ENCODE data around the gene CEACAM16. TPM values are rescaled to one million over a fixed set of nuclear protein-coding genes. Genes with fewer than 3 reads are reported as not detected.

CEACAM16 gene
- total RNA-seq, 8 experiments from 2014 or later = 0.19 TPM; not detected in 7

DNA sequence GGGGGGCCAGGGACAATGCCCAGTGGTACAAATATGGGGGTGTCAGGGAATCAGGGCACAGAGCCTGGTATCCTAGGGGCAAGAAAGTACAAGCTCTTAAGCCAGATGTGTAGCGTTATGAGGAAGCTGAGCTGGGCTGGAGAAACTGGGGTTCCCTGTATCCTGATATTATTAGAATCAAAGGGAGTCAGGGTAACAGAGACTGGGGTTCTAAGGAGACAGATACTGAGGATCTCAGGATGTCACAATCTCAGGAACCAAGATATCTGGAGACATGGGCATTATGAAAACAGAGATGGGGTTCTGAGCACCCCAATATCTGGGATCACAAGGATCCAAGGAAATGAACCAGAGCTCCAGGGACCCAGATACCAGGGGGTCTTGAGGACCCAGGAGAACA, 50.3 kb downstream of the CEACAM16 start:
- Histone ChIP-seq H3K4me1 (replicated peaks in 1 of 2) (peaks cover 10 to 19% of the 10 kb centered on the region in 2 donors), H3K4me3 (peak overlapping the region in 4 of 5 donors; percentile 40 to 59 (median 49)), H3K27ac (no peak overlapping the region)
- in situ Hi-C loops (cut with MboI; ENCODE audit: low pct_unique_long_range_greater_than_20kb in 2 of 9, low sequenced_read_pairs in 9 of 9, unreplicated experiment in 9 of 9) = no loop called here
- WGBS, 10 experiments = no CpG with 5 or more reads among the region's 1 CpG
- no peak for ATAC-seq (replicated peaks in 6 of 8)

DNA sequence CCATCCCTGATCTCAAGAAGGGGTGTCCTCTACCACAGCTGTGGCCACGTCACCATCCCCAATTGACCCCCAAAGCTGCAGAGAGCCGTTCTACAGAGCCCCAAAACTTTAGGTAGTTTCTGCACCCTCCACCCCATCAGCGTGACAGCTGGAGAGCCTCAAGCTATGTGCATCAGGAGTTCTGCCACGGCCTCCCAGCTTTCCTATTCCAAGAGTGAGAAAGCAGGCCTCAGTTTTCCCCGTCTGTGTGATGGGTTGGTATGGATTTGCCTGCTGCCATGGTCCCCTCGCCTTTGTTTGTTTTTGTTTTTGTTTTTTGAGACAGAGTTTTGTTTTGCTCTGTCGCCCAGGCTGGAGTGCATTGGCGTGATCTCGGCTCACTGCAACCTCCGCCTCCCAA, 51.0 kb downstream of the CEACAM16 start:
- in situ Hi-C loops (cut with MboI; ENCODE audit: low pct_unique_long_range_greater_than_20kb in 2 of 9, low sequenced_read_pairs in 9 of 9, unreplicated experiment in 9 of 9) = no loop called here
- H3K4me1 ChIP-seq (replicated peaks in 1 of 2) = peaks cover 17 to 26% of the 10 kb centered on the region in 2 donors
- H3K4me3 ChIP-seq = no peak overlapping the region
- no peak for ATAC-seq (replicated peaks in 6 of 8)
- 56 to 100% (median 90%) methylated on average over 1 to 7 of the region's 10 CpGs; no CpG with 5 or more reads in 4 of the 10 experiments for WGBS, 10 experiments
- no peak overlapping the region for H3K27ac ChIP-seq

DNA sequence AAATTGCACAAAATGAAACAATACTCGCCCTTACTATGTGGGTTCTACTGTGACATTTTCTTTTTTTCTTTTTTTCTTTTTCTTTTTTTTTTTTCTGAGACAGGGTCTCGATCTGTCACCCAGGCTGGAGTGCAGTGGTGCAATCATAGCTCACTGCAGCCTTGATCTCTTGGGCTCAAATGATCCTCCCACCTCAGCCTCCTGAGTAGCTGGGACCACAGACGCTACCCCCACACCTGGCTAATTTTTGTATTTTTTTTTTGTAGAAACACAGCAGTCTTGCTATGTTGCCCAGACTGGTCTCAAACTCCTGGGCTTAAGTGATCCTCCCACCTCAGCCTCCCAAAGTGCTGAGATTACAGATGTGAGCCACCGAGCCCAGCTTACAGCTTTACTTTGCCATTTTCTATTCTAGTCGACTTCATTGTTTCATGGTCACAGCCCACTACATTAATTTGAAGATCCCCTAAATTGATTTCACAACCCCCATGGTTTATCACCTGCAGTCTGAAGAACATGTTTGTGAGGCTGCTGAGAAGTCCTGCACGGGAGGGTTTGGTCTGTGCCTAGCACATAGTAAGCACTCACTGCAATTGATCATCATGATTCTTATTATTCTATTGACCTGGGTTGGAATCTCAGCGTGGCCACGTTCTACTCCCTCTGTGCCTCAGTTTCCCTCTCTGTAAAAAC, 53.3 kb downstream of the CEACAM16 start:
- H3K4me1 ChIP-seq (replicated peaks in 1 of 2) = peaks cover 22 to 28% of the 10 kb centered on the region in 2 donors
- ATAC-seq (replicated peaks in 6 of 8) = no peak
- H3K27ac ChIP-seq = no peak overlapping the region
- no peak overlapping the region for H3K4me3 ChIP-seq
- in situ Hi-C loops (cut with MboI; ENCODE audit: low pct_unique_long_range_greater_than_20kb in 2 of 9, low sequenced_read_pairs in 9 of 9, unreplicated experiment in 9 of 9) = no loop called here
- WGBS, 10 experiments = 55 to 95% (median 81%) methylated on average over 1 to 7 of the region's 8 CpGs; no CpG with 5 or more reads in 1 of the 10 experiments

DNA sequence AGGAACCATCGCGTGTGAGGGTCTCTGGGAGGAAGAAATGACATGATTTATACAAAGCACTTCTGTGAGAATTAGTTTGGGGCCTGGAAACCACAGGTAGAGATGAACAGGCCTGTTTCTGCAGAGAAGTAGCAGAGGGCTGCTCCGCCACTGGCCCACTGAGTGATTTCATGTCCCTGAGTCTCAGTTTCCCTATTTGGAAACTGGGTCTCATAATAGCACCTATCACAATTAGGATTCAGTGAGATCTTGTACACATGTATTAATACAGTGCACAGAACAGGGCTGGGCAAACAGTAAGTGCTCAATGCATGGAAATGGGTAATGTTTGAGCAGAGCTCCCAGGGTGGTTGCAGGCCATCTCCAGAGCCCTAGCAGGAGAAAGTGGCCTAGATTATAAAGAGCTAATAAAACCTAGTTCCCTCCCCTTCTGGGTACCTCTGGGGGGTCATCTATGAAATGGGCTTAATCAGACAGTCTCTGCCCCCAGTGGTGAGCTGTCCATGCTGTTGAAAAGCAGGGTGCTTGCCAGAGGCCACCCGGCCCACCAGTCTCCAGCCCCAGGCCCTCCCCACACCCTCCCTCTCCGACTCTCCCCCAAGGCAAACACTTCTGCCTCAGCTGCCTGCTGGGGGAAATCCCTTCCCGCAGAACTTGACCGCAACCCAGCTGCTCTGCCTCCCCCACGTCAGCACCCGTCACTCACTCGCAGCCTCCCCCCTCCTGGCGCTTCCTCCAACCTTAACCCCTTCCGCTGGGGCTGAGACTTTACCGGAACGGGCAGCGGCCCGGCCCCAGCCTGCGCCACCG, 54.1 kb downstream of the CEACAM16 start:
- in situ Hi-C loops (cut with MboI; ENCODE audit: low pct_unique_long_range_greater_than_20kb in 2 of 9, low sequenced_read_pairs in 9 of 9, unreplicated experiment in 9 of 9) = no loop called here
- ATAC-seq (replicated peaks in 6 of 8) = peak; percentile 11 to 64 (median 30)
- no peak overlapping the region for H3K27ac ChIP-seq
- peak overlapping the region in 3 of 5 donors; percentile 17 to 34 (median 20) for H3K4me3 ChIP-seq
- 70 to 100% (median 90%) methylated on average over 1 to 2 of the region's 18 CpGs; no CpG with 5 or more reads in 3 of the 10 experiments for WGBS, 10 experiments
- H3K4me1 ChIP-seq (replicated peaks in 1 of 2) = peaks cover 22 to 29% of the 10 kb centered on the region in 2 donors

DNA sequence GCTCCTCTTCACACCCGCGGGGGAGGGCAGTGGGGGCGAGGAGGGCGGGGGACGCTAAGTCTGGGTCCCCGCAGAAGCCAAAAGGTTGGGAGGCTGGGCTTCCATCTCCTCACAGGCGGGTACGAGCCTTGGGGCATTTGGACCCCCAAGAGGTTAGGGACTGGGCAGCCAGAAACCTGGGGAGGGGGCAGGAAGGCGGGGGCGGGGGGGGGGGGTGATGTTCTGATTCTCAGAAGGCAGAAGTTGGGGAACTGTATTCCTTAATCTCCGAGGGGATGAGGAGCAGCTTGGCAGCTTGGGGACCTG, 54.6 kb downstream of the CEACAM16 start:
- in situ Hi-C loops (cut with MboI; ENCODE audit: low pct_unique_long_range_greater_than_20kb in 2 of 9, low sequenced_read_pairs in 9 of 9, unreplicated experiment in 9 of 9) = no loop called here
- H3K27ac ChIP-seq = no peak overlapping the region
- WGBS, 10 experiments = 0% methylated on average over 1 of the region's 11 CpGs; no CpG with 5 or more reads in 9 of the 10 experiments
- no peak for ATAC-seq (replicated peaks in 6 of 8)
- H3K4me1 ChIP-seq (replicated peaks in 1 of 2) = peaks cover 24 to 33% of the 10 kb centered on the region in 2 donors
- peak overlapping the region in 3 of 5 donors; percentile 17 to 34 (median 20) for H3K4me3 ChIP-seq

DNA sequence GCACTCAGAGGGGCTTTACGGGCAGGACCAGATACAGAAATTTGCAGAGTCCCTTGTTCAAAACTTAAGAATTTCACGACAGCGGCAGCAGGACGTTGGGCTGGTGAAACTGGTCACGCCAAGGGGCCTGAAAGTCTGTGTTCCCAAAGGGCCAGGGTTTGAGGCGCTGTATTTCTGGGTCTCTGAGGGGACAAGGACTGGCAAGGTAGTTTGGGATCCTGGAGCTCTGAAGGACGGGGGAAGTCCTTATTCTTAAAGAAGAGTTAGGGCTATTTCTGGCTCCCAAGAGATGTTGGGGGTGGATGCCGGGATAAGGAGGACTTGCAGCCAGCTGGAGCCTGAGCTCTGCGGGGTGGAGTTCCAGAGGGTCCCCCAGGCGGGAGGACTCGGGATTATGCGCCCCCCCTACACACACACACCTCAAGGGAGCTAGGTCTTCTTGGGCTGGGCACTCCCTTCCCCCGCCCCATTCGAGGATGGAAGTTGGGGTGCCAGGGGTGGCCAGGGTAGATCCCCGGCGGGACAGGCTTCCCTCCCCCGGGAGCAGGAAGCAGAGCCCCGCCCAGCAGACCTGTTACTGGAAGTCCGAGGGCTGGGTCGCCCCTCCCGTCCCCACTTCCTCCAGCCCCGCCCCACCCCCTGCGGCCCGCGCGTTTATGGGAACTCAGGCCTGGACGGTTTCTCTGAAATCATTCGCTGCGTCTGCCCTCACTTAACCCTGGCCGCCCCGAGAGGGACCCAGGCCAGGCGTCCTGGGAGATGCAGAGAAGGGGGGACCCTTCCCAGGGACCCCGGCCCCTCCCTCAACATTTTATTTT, 55.2 kb downstream of the CEACAM16 start:
- Histone ChIP-seq H3K4me3 (peak overlapping the region in 3 of 5 donors; percentile 8 to 34 (median 17)), H3K4me1 (replicated peaks in 1 of 2) (peaks cover 26 to 35% of the 10 kb centered on the region in 2 donors), H3K27ac (no peak overlapping the region)
- WGBS, 10 experiments = 0 to 37% (median 15%) methylated on average over 2 to 7 of the region's 33 CpGs; no CpG with 5 or more reads in 6 of the 10 experiments
- ATAC-seq (replicated peaks in 6 of 8) = peak; percentile 3 to 46 (median 14)
- in situ Hi-C loops (cut with MboI; ENCODE audit: low pct_unique_long_range_greater_than_20kb in 2 of 9, low sequenced_read_pairs in 9 of 9, unreplicated experiment in 9 of 9) = no loop called here

DNA sequence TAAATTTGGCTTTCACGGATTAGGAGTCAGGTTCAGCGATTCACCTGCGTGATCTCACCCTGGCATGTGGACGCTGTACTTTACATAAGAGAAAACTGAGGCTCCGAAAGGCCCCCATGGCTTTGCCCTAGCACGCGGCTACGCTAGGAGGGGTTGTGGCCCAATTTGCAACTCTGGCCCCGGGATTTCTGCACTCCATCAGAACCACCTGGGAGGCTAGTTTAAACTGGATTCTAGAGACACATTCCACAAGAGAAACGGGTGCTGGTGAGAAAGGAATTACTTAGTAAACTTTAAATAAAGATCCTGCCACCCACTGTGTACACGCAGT, 55.8 kb downstream of the CEACAM16 start:
- 23 to 57% (median 50%) methylated on average over 2 to 8 of the region's 11 CpGs; no CpG with 5 or more reads in 5 of the 10 experiments for WGBS, 10 experiments
- peaks cover 26 to 35% of the 10 kb centered on the region in 2 donors for H3K4me1 ChIP-seq (replicated peaks in 1 of 2)
- peak in 1 of 8 experiments; percentile 0 for ATAC-seq (replicated peaks in 6 of 8)
- H3K4me3 ChIP-seq = peak overlapping the region in 3 of 5 donors; percentile 8 to 34 (median 17)
- in situ Hi-C loops (cut with MboI; ENCODE audit: low pct_unique_long_range_greater_than_20kb in 2 of 9, low sequenced_read_pairs in 9 of 9, unreplicated experiment in 9 of 9) = no loop called here
- no peak overlapping the region for H3K27ac ChIP-seq

DNA sequence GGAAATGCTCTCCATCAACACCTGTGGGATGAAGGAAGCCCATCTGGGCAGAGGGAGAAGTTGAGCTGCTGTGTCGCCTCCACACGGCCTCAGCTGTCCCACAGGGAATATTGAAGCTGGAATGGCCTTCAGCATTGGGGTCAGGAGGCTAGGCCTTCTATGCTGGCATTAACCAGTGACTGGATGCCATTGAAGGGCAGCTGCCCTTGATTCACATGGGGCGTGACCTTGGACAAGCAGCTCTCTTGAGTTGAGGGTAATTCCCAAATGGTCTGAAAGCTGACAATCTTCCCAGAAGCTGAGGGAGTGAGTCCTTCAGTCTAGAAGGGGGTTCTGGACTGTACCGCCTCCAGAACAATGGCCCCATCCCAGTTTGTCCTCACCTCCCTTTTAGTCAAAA, 56.3 kb downstream of the CEACAM16 start:
- ATAC-seq (replicated peaks in 6 of 8) = no peak
- Histone ChIP-seq H3K4me3 (no peak overlapping the region), H3K27ac (no peak overlapping the region), H3K4me1 (replicated peaks in 1 of 2) (peaks cover 26 to 35% of the 10 kb centered on the region in 2 donors)
- WGBS, 10 experiments = 82 to 100% (median 100%) methylated on average over 1 to 2 of the region's 4 CpGs; no CpG with 5 or more reads in 4 of the 10 experiments
- in situ Hi-C loops (cut with MboI; ENCODE audit: low pct_unique_long_range_greater_than_20kb in 2 of 9, low sequenced_read_pairs in 9 of 9, unreplicated experiment in 9 of 9) = no loop called here

DNA sequence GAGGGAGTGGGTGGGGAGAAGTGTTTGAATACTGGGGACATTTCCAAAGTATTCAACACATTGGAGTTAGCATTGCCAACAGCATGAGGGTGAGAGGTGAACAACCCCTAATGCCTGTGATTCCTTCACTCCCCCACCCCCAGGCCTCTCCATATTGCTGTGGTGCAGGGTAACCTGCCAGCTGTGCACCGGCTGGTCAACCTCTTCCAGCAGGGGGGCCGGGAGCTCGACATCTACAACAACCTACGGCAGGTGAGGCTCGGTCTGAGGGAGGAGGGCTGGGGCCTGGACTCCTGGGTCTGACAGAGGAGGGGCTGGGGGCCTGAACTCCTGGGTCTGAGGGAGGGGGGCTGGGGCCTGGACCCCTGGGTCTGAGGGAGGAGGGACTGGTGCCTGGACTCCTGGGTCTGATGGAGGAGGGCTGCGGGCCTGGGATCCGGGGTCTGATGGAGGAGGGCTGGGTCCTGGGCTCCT, 57.2 kb downstream of the CEACAM16 start:
- in situ Hi-C loops (cut with MboI; ENCODE audit: low pct_unique_long_range_greater_than_20kb in 2 of 9, low sequenced_read_pairs in 9 of 9, unreplicated experiment in 9 of 9) = no loop called here

DNA sequence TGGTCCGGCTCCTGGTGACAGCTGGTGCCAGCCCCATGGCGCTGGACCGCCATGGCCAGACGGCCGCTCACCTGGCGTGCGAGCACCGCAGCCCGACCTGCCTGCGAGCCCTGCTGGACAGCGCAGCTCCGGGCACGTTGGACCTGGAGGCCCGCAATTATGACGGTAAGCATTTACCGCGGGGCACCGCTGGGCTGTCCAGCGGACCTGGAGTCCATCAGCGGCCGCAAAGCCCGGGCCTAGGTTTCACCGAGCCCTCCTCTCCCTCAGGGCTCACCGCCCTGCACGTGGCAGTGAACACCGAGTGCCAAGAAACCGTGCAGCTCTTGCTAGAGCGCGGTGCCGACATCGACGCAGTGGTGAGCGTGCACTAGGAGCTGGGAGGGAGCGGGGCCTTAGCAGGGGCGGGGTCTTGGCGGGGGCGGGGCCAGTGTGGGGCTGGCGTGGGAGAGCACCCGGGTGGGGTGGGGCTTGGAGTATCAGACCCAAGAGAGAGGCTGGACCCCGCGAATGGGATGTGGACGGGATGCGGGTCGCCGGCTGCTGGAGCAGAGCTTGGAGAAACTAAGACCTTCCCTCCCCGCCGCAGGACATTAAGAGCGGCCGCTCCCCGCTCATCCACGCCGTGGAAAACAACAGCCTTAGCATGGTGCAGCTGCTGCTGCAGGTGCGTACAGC, 58.2 kb downstream of the CEACAM16 start:
- WGBS, 10 experiments = 8 to 24% (median 16%) methylated on average over 4 to 7 of the region's 53 CpGs; no CpG with 5 or more reads in 7 of the 10 experiments
- in situ Hi-C loops (cut with MboI; ENCODE audit: low pct_unique_long_range_greater_than_20kb in 2 of 9, low sequenced_read_pairs in 9 of 9, unreplicated experiment in 9 of 9) = no loop called here
- H3K4me1 ChIP-seq (replicated peaks in 1 of 2) = peaks cover 26 to 35% of the 10 kb centered on the region in 2 donors
- H3K27ac ChIP-seq = peak overlapping the region; percentile 52 to 82
- H3K4me3 ChIP-seq = peak overlapping the region; percentile 35 to 42 (median 41)
- peak in 6 of 8 experiments; percentile 0 to 57 (median 54) for ATAC-seq (replicated peaks in 6 of 8)

More for the DNA sequence above, 57.2 kb downstream of the CEACAM16 start:
- H3K4me3 ChIP-seq = no peak overlapping the region
- WGBS, 10 experiments = no CpG with 5 or more reads among the region's 7 CpGs
- H3K27ac ChIP-seq = no peak overlapping the region
- H3K4me1 ChIP-seq (replicated peaks in 1 of 2) = peaks cover 26 to 35% of the 10 kb centered on the region in 2 donors
- ATAC-seq (replicated peaks in 6 of 8) = peak in 1 of 8 experiments; percentile 0

DNA sequence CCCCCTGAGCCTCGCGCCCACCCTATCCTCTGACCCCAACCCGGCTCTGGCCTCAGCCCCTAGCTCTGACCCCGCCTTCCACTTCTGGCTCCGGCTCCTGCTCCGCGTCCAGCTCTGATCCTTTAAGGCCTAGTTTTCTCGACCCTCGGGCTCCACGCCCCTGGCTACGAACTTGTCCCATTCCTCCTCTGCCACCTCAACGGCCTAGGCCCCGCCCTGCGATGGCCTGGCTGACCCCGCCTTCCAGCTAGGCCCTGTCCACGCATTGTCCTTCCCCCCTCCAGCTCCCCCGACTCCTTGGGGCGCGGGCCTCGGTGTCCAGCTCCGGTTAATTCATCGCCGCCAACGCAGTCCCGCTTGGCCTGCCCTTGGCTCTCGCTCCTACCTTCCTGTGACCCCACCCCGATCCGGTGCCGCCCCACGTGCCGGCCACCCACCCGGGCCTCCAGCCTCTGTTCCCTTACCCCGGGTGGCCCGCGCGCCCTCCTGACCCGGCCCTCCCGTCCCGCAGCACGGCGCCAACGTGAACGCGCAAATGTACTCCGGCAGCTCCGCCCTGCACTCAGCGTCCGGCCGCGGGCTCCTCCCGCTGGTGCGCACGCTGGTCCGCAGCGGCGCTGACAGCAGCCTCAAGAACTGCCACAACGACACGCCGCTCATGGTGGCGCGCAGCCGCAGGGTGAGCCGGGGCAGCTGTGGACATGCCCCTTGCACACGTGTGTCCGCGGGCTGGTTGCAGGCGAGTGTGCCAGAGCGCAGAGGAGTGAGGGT, 59.0 kb downstream of the CEACAM16 start:
- Histone ChIP-seq H3K4me3 (peak overlapping the region; percentile 35 to 42 (median 41)), H3K4me1 (replicated peaks in 1 of 2) (peaks cover 26 to 33% of the 10 kb centered on the region in 2 donors), H3K27ac (peak overlapping the region; percentile 52 to 82)
- in situ Hi-C loops (cut with MboI; ENCODE audit: low pct_unique_long_range_greater_than_20kb in 2 of 9, low sequenced_read_pairs in 9 of 9, unreplicated experiment in 9 of 9) = no loop called here
- 0 to 25% methylated on average over 4 to 8 of the region's 68 CpGs; no CpG with 5 or more reads in 8 of the 10 experiments for WGBS, 10 experiments
- ATAC-seq (replicated peaks in 6 of 8) = peak in 6 of 8 experiments; percentile 2 to 86 (median 82)
